SK-N-MC (cell line): ENCODE data around the gene MLKL.

Source experiments
- EZH2 ChIP-seq: fragments of 200-600 bp; sonication (generic); IDR thresholded peaks from one replicate; pipeline ENCODE4 v1.6.1; 2017; ENCODE audit warnings: antibody characterized with exemption
- FOXP2 ChIP-seq: optimal IDR thresholded peaks from 2 replicates; pipeline ENCODE3; 2011; ENCODE audit warnings: mild to moderate bottlenecking, moderate library complexity; ENCODE audit not compliant: insufficient read depth; ENCODE audit errors: extremely low read length, control extremely low read depth
- POLR2AphosphoS5 ChIP-seq: IDR thresholded peaks from 2 replicates; pipeline ENCODE4 v1.6.1; 2012; ENCODE audit warnings: mild to moderate bottlenecking, low read depth, low read length, borderline replicate concordance

DNA sequence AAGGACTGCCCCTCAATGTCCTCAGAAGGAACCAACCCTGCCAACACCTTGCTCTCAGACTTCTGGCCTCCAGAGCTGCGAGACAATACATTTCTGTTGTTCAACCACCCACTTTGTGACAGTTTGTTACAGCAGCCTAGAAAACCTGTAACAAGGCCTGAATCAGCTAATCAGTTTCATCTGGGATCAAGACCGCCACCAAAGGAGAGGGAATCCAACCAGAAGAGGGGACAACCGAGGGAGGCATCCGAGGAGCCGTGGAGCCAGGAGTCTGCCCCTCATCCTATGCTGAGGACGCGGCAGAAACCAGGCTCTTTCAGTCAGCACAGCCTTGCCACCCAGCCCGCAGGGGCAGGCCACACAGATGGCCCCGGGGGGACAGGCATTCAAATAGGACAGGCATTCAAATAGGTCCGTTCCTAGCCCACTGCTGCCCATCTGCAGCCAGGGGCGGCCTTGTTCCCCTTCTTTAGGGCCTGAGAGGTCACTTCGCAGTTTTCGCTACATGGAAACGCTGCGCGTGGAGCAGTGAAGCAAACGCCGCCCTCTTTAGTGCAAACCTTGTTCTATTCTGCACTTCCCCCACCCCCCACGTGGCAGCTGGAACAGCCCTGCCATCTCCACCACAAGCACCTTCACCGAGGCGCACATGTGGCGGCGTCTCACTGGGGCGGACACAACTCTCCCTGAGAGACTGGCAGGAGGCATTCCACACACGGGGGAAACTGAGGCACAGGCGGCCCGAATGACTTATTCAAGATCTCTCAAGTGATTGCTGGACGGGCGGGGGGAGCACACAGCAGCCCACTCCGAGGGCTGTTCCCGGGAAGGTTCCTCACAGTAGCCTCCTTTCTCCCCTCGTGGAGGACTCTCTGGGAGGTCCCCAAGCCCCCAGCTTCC, 47.3 kb upstream of the MLKL start:
- TF ChIP-seq EZH2 (no peak), POLR2AphosphoS5 (no peak), FOXP2 (no peak)
